ENCODE results near the gene CABS1.
A peak's percentile ranks its signal among the peaks of the same experiment; 100 is the strongest.

Gene CABS1

GRCh38 chr4:70303090-70303489 is 31.7 kb upstream of the CABS1 start:
- H3K4me3 ChIP-seq (ENCODE audit: low read depth, low read length), result no peak overlapping the region
- TF ChIP-seq CTCF (IDR thresholded peaks at IDR 0.05; ENCODE audit: insufficient read depth, low read depth, low read length, missing control alignments), result no peak
- DNase-seq (ENCODE audit: low read depth), result no peak

GRCh38 chr4:70305601-70306000 is 29.2 kb upstream of the CABS1 start:
- no peak for TF ChIP-seq CTCF (IDR thresholded peaks at IDR 0.05; ENCODE audit: insufficient read depth, low read depth, low read length, missing control alignments)
- no peak overlapping the region for H3K4me3 ChIP-seq (ENCODE audit: low read depth, low read length)
- DNase-seq (ENCODE audit: low read depth), result no peak

- no peak for TF ChIP-seq CTCF (IDR thresholded peaks at IDR 0.05; ENCODE audit: insufficient read depth, low read depth, low read length, missing control alignments)
- no peak for DNase-seq (ENCODE audit: low read depth)
- no peak overlapping the region for H3K4me3 ChIP-seq (ENCODE audit: low read depth, low read length)
Observed at GRCh38 chr4:70306076-70306475, 28.7 kb upstream of the CABS1 start.

GRCh38 chr4:70313736-70314135 is 21.0 kb upstream of the CABS1 start:
- H3K4me3 ChIP-seq (ENCODE audit: low read depth, low read length), result no peak overlapping the region
- DNase-seq (ENCODE audit: low read depth), result no peak
- TF ChIP-seq CTCF (IDR thresholded peaks at IDR 0.05; ENCODE audit: insufficient read depth, low read depth, low read length, missing control alignments), result no peak

GRCh38 chr4:70315928-70316327 is 18.9 kb upstream of the CABS1 start:
- TF ChIP-seq CTCF (IDR thresholded peaks at IDR 0.05; ENCODE audit: insufficient read depth, low read depth, low read length, missing control alignments), result peak; percentile 40
- no peak overlapping the region for H3K4me3 ChIP-seq (ENCODE audit: low read depth, low read length)
- DNase-seq (ENCODE audit: low read depth), result peak; percentile 18

GRCh38 chr4:70326052-70326451 is 8.7 kb upstream of the CABS1 start:
- no peak for TF ChIP-seq CTCF (IDR thresholded peaks at IDR 0.05; ENCODE audit: insufficient read depth, low read depth, low read length, missing control alignments)
- H3K4me3 ChIP-seq (ENCODE audit: low read depth, low read length), result no peak overlapping the region
- DNase-seq (ENCODE audit: low read depth), result no peak

GRCh38 chr4:70336043-70336442 is 1.3 kb downstream of the CABS1 start:
- DNase-seq (ENCODE audit: low read depth), result no peak
- TF ChIP-seq CTCF (IDR thresholded peaks at IDR 0.05; ENCODE audit: insufficient read depth, low read depth, low read length, missing control alignments), result no peak
- no peak overlapping the region for H3K4me3 ChIP-seq (ENCODE audit: low read depth, low read length)

Measured in GM12865 (cell line).